HG03066 (cell line): ENCODE results near the gene LCAT.
"Not testable (repeated sequence)": the region's sequence is repeated elsewhere in the genome, so short reads cannot be mapped to it uniquely, and the experiment has no call there.

Experiments
- ATAC-seq: cut with Tn5 transposase; IDR thresholded peaks from one replicate; pipeline ENCODE4 v1.9.1; 2021; ENCODE audit warnings: low read depth; ENCODE audit not compliant: unreplicated experiment

LCAT gene

GRCh38 chr16:67950335-67950843 is 6.5 kb upstream of the LCAT start:
- ATAC-seq: no peak

DNA sequence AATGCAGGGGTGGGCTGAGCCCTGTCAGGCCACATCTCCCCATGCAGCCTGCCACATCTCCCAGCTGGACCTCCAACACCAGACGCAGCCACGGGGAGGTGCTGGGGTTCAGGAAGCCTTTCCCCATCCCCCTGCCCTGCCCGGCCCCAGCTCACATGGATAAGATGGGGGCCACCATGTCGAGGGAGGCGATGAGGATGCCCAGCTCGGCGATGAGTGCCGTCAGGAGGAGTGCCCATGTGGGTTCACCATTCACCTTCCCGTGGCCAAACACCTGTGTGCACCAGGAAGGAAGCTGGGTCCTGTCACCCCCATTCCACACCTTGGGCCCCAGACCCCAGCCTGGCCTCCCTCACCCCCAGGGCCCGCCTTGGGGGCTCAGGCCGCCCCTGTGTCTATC is 5.7 kb upstream of the LCAT start:
- ATAC-seq: no peak

GRCh38 chr16:67948015-67948414 is 4.1 kb upstream of the LCAT start:
- ATAC-seq: no peak

DNA sequence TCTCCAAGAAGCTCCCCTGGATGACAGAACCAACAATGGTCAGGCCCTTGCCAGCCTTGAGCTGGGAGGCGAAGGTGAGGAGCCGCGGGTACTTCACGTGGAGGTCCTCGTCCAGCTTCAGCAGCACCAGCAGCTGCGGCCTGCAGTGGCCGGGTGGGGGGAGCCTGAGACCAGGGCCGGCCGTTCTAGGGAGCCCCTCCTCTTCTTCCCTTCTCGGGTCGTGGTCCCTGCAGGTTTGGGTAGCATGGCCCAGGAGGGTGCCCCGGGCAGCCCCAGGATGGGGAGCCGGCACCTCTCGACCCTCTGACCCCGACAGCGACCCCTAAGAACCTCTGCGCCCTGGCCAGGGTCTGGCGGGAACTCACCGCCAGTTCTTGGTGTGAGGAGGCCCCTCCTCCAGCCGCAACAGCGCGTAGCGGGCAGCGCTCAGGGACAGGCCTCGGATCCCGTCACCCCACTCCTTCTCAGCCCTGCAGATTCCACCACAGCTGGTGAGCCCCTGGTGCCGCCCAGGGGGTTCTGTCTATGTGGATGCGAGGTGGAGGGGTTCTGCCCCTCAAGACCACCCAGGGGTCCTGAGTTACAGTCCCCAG is 3.1 kb upstream of the LCAT start:
- ATAC-seq: no peak

DNA sequence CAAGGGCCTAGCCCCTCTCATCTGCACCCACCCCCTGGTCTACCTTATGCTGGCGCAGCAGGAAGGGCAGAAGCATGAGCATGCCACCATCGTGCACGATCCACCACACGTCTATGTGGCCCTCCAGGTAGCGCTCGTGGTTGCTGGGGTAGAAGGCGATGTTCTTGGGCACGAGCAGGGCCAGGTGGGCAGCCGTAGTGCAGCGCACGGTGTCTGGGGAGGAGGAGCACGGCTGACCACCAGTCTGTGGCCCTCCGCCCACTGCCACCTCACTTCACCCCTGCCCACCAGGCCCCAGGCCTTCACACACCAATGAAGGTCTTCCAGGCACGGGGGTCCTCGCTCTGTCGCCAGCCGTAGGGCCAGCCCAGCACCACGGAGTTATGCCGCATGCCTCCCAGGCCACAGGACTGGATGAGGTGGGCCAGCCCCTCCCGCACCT is 2.2 kb upstream of the LCAT start:
- ATAC-seq: no peak

DNA sequence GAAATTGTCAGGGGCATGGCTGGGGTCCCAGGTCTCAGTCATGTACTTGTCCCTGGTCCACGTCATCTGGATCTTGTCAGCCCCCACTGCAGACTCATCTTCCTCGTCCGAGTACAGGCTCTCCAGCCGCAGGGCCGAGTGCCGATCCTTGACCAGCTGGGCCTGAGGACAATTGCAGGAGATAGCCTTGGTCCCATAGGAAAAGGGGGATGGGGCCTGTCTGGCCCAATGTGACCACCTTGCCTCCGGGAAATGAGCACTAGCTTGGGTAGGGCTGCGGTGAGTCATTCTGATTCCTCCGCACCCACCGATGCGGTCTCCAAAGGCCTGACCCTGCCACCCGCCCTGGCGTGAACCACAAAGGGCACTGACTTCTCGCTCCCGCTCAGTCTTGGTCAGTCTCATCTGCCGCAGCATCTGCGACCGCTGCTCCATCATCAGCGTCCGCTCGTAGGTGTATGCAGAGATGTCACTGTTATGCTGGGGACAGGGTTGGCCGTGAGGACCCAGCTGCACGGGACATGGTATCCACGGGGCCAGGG is 1.5 kb upstream of the LCAT start:
- no peak for ATAC-seq

- no peak for ATAC-seq
Observed at GRCh38 chr16:67944690-67945391, 921 bp upstream of the LCAT start.

DNA sequence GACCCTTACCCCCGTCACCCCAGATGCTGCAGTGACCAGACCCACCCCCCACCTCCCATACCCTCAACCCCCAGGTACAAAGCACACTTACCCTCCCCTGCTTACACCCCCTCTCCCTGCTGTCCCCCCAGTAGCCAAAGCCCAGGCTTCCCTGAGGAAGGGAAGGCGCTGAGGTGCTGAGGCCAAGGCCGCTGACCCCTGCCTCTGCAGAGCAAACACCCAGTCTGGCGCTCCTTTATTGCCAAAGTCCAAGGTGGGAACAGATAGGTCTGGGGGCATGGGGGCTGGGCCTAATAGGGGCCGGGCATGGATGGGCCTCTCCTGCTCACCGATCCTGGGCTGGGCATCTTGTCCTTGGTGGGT is 683 bp downstream of the LCAT start:
- no peak for ATAC-seq

GRCh38 chr16:67942510-67943255 is 1.2 kb downstream of the LCAT start:
- no peak for ATAC-seq

GRCh38 chr16:67942200-67942509 is 1.8 kb downstream of the LCAT start:
- ATAC-seq: no peak

GRCh38 chr16:67941469-67942199 is 2.3 kb downstream of the LCAT start:
- no peak for ATAC-seq

- ATAC-seq: no peak
Observed at GRCh38 chr16:67940446-67941089, 3.4 kb downstream of the LCAT start.

GRCh38 chr16:67939507-67940445 is 4.1 kb downstream of the LCAT start:
- ATAC-seq: no peak

- not testable (repeated sequence) for ATAC-seq
Observed at GRCh38 chr16:67937713-67938112, 6.2 kb downstream of the LCAT start.

DNA sequence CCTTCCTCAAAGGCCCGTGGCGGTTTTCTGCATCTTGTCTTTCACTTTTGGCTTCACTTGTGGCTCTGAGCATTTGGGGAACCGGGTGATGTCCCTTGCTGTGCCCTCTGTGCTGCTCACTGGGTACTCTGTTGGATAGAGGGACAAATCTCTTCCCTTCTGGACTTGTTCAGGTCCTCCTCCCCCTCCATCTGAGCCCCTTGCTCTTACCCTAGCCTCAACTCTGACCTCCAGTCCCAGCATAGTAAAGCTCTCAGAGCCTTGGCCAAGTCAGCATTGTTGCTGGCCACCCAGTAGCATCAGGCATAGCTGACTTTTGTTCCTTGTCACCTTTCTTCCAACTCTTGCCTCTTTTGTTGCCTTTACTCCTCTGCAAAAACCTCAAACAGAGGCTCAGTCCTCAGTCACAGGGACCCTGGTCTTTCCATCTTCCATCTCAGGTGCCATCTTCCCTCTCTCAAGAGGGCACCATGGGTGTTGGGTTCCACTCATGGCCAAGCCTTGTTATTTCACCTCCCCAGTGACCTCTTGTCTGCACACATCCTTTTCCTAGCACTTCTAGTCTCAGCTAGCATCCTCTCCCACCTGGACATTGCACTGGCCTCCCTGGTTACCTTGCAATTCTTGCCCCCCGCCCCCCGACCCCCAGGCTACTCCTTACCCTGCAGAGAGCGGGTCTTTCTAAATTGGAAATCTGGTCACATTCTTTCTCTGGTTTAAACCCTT is 6.9 kb downstream of the LCAT start:
- ATAC-seq: peak; percentile 52

DNA sequence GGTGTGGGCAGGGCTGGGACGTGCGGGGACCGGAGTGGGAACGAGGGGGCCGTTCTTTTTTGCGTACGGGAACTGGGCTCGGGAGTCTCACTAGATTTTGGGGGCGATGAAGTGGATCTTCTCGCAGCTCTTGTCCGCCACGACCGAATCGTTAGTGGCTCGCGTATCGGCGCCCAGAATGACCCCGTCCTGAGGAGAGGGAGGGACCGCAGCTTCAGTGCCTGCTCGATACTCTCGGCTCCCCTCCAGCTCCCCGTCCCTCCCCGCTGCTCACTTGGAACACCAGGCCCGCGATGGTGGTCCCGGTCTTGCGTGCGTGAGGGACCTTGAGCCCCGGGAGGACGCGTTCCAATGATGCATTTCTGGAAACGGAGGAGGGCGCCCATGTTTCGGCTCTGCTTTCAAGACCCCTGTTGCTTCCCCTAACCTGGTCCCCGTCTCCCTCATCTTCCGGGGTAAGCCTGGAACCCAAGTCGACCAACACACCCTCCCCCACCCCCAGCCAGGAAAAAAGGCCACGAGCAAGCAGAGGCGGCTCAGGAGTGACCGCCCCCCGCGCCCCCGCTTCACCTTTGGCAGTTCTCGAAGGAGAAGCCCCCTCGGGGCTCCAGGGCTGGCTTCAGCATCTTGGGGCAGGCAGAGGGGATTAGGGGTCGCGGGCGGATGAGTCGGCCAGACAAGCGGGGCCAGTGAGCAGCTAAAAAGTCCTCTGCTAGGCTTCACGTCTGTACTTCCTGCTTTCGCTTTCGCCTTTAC is 7.6 kb downstream of the LCAT start, which contains the start of gene PSMB10:
Gene PSMB10, minus strand, starts transcription at position 727 of the 756 bp plus-strand sequence. Its CDS starts 101 bp downstream, at position 626.
- no peak for ATAC-seq

DNA sequence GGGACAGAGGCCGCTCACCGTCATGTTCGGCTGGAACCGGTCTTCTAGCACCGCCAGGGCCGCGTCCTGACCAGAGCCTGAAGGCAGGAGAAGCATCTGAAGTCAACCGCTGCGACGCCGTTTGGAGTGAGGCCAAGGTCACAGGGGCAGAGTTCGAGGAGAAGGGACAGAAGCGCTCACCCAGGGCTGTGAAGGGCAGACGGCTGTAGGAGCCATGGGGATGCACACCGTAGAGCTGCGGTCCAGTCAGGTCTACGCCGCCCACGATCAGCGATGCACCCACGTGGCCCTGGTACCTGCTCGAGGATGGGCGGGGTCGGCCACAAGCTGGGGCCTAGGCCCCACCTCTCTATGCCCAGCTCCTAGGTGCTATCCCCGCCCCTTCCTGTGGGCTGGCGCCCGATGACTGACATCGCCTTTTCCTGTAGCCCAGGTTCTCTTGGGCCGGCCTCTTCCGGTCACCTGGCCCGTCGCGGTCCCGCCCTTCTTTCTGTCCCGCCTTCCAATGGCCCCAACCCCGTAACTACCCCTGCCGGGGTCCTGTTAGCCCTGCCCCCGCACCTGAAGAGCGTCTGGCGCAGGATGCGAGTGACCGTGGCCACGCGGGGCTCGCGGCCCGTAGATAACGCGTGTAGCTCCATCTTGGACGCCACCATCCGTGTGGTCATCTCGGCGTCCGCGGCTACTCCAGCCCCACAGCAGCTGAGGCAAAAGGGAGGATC is 8.4 kb downstream of the LCAT start:
- peak; percentile 87 for ATAC-seq
